Inflammatory macrophage treated with lipopolysaccharide for 1 hour (primary cell): Measurements from ENCODE around the gene SLC25A44.

Source experiments
- DNase-seq, 2 donors: peaks; one replicate each; pipeline ENCODE4 v3.0.0-alpha.2; 2020 to 2022

Gene SLC25A44

DNA sequence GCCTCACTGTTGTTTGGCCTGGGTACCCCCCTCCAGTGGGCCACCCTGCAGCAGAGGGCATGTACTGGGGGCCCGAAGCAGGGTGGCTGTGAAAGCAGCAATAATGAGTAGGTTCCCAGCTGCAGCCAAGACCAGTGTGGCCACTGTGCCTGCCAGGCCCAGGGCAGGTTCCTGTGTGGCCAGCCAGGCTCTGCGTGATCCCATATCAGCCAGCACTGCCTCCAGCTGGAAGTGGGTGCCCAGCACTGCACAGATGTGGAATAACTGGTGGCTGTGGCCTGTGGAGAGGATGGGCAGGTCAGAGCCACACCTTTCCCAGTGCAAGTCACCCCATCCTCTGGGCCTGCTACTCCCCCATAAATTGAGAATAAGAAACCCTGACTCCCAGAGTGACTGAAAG lies 50.2 kb downstream of the SLC25A44 start:
- DNase-seq = no peak

DNA sequence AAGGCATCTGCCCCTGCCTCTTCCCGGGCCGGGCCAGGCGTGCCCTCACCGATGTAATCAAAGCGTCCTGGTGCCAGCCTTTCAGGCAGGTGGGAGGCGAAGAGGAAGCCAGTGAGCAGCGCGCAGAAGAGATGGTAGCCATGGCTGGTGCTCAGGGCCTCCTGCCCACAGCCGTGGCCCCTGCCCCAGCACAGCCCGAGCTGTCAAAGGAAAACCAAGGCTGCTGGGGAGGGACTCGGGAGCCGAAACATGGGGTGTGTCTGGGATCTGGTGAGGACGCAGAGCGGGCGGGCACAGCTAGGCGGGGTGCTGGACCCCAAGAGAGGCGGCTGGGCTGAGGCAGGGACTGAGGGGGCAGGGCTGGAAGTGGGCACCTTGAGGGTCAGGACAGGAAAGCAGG lies 50.8 kb downstream of the SLC25A44 start:
- DNase-seq = no peak

DNA sequence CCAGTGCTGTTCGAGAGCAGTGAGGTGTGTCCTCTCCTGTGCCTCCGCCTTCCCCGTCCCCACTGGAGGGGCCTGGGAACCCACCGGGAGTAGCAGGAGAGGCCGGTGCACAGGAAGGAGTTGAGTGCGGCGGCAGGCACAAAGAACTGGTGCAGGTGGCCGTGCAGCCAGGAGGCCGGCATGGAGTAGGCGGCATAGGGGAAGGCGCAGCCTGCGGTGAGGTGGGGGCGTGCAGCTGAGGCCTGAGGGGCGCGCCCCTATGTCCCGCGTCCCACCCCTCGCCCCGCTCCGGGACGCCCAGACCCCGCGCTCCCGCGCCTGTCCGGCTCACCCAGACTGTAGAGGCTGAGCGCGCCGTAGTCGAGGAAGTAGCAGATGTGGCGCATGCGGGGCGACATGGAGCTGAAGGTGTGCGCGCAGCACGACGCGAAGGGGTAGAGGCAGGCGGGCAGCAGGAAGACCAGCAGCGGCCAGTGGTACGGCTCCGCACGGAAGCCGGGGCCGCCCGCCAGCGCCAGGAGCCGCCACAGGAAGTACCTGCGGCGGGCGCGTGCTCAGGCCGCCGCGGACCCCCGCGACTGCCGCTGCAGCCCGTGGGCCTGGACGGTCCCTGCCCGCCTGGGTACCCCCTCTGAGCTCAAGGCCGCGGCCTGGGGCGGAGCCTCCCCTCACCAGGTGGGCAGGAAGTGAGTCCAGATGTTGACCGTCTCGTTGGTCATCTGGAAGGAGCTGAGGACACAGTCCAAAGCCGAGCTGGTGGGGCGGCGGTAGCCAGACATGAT lies 51.7 kb downstream of the SLC25A44 start:
- no peak for DNase-seq

DNA sequence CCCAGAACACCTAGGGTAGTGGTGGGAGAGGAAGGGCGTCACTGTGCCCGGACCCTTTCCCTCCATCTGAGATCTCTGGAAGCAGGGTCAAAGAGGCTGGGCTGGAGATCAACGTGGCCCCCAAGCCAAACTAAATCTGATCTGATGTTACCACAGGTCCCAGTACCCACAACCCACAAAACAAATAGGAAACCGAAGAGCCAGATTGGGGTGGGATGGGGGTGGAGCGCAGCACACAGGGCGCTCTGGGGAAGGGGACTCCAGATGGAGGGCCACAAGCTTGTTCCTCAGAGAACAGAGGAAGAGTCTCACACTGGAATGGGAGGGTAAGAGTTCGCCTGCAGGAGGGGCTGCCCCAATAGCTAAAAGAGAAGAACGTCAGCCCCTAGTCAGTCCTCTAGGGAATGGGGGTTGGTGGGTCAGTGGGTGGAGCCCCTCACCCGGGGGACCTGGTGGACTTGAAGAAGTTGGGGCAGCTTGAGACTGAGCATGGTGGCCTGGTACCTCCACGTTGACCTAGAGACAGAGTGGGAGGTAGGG lies 52.4 kb downstream of the SLC25A44 start:
- DNase-seq = no peak

DNA sequence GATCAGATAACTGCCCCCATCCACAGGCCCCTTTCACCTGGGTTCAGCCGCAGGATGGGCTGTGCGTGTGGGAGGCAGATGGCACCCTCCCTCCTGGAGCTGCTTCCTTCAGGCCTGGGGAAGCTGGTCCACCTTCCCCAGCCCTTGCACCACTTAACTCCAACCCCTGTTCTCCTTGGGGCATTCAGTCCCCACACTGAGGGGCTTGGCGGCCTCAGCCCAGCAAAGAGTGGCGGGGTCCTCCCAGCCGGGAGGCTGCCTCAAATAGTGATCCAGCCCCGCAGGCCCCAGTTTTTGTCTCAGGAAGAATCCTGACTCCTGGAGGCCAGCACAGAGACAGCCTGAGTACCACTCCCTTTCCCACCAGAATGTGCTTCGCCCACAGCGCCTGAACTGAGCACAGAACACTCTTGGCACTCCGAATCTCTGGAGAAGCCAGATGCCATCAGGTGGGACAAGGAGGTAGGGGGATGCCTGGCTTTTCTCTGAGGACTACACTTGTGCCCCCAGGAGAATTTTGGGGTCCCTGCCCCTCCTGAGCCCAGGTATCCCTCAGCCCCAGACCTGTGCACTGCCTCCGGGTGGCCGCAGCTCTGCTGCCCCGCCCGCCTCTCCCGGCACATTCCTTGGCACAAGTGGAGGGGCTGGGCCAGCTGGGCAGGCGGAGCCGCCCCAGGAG lies 53.0 kb downstream of the SLC25A44 start:
- no peak for DNase-seq

DNA sequence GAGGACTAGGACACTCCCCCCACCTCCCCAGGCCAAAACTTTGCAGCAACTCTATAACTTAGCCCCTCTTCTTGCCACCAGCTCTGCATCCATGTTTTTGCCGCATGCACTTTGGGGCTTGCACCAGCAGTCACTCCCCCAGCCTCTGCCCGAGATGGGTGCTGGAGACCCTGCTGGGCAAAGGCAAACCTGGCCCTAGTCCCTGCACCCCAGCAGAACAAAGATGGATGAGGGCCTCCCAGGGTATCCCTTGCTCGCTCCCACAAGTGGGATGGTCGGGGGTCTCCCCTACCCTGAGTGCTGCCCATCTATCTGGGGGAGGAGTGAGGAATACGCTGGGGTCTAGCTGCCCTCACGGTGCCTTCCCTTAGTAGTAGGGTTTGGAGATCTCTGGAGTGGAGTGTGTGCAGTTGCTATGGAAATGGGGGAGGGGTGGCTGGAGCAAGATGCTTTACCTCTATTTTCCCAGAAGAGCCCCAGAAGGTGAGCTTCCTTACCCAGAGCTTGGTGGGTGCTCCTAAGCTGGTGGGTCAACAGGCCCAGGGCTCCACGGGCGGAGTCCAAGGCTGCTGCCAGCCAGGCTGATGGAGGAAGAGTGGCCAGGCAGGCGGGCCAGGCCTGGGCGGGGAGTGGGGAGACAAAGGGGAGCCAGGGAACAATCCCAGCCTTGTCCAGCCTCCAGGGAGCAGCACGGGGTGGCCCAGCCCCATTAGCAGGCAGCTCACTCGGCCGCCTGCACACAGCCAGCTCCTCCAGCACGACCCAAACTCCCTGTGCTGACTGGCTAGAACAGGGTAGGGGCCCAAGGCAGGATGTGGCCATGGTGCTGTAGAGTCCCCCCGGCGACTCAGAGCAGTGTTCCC lies 53.8 kb downstream of the SLC25A44 start, which contains the start of gene PAQR6:
PAQR6 (minus strand) TSS at position 597 of the 863 bp plus-strand sequence. CDS start 1,325 bp downstream, outside the sequence.
- no peak for DNase-seq

DNA sequence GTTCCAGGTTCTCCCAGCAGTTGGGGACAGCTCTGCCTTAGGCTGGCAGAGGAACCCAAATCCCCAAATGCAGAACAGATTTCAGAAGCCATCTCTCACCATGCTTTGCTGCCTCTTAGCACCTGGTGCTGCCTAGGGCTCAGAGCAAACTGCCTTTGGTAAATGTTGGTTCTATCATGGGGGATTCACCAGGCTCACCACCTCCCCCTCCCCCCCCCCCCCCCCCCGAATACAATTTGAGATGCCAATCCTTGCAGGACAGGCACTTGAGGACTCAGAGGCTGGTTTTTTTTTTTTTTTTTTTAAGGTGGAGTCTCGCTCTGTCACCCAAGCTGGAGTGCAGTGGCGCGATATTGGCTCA lies 54.4 kb downstream of the SLC25A44 start:
- no peak for DNase-seq

DNA sequence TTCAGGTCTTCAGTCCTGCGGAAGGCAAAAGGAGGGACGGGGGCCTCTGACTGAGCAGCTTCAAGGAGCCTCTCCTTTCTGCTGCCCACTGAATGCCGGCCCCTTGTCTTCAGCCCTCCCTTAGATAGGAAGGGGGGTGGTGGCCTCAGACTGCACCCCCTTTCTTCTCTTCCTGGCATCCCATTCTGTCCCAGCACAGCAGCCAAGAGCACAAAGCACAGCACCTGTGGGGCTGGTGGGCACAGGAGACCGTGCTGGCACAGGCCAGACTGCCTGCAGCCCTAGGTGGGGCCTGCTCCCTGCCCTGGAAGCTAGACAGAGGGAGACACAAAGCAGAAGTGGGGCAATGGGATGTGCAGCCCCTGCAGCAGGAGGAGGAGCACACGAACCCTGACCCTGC lies 55.7 kb downstream of the SLC25A44 start:
- no peak for DNase-seq

DNA sequence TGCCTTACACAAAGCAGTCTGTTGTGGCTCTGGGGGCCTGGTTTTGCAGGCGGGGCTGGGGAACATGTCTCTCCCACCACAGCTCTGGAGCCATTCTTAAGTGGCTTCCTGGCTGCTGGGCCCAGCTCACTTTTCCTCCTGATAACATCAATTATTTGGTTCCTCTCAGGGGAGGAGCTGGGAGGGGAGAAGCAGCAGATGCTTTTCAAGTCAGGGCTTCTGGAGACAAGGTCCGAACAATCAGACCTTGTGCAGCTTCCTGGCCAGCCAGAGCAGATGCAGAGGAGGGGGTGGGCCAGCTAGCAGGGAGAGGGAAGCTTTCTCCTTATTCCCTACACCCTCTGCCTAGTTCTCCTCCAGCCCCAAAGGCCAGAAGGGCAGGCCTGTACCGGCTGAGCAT lies 57.6 kb downstream of the SLC25A44 start:
- DNase-seq = no peak

DNA sequence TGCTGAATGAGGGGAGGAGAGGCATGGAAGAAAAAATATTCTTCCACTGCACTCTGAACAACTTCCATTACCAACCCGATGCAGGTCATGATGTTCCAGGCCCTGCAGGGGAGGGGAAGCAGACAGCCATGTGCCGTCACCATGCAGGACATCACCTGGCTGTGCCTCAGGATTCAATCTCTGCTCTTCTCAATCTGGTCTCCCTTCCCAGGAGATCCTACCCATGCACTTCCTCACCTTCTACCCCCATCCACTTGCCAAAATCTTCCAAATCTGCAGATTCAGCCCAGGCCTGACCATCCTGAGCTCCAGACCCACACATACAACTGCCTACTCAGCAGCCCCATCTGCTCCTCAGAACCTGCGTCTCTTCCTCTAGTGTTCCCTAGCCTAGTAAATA lies 59.7 kb downstream of the SLC25A44 start:
- no peak for DNase-seq

DNA sequence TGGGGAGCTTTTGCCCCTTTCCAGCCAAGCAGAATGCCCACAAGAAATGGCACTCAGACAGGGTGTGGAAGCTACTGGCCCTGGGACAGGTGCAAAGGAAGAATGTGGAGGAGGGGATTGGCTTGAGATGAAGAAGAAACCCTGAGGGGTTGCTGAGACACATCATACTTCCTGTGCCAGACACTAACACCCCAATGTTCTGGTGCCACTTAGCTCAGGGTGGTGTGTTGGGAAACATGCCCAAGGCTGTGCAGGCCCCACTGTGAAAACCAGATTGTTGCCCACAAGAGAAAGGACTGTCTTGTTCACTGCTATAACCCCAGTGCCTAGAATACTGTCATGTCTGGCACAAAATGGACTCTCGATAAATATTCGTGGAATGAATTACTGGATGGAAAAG lies 63.8 kb downstream of the SLC25A44 start:
- no peak for DNase-seq

DNA sequence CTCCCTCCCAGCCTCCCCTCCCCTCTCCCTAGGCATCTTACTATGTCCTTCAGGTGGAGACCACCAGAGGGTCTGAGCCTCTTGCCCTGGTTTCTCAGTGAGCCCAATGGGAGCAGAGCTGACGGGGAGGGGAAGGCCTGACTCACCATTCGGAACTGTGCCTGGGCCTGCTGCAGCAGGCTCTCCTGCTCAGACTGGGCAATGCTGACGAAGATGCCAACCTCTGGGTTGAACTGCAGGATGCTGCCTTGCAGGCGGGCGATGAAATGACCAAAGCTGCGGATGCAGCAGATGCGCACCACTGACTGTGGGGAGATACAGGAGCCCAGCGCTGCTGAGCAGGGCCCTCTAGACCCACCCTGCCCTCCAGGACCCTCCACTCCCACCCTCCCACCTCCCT lies 65.0 kb downstream of the SLC25A44 start:
- DNase-seq = no peak

DNA sequence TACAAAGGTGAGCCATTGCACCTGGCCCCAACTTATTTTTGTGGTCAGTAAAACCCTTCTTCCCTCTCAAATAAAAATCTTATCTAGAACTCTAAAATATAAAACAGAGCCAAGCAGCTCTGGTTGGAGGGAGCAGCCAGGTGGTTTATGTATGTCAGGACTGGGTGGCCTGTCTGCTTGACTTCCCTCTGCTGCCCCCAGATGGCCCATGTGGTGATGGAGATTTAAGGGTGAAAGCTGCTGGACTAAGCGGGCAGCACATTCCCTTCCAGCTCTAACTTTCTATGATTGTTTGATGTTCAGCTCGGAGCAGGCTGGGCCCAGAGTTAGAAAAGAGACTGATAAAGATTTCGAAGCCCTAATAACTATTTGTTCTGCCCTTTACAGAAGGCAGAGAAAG lies 65.9 kb downstream of the SLC25A44 start:
- DNase-seq = no peak

DNA sequence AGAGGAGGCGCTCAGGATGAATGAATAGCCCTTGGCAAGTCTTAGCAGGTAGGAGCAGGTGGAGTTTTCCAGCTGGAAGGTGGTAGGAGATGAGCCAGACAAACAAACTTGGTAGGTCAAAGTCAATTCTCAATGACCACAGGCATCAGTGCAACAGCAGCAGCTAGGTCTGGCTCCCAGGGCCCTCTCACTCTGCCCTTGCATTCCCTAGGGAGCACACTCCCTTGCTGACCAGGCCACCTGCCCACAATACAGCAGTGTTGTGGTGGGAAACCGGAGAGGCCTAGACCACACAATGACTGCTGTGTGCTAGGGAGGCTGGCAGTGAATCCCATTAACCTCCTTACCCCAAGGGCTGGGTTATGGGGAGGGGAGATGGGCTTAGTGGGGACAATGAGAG lies 67.0 kb downstream of the SLC25A44 start:
- no peak for DNase-seq
